ENCODE data around the gene RAB27A. TPM values are rescaled to one million over a fixed set of nuclear protein-coding genes. Genes with fewer than 3 reads are reported as not detected.
A peak's percentile ranks its signal among the peaks of the same experiment; 100 is the strongest.

RAB27A gene
- total and polyA plus RNA-seq, 10 of the 15 experiments (the other 5 are each of a cell fraction or from before 2014, with no cell fraction given): 13.3 to 139 (median 35.2) TPM

- TF ChIP-seq MYB (IDR thresholded peaks at IDR 0.05; ENCODE audit: borderline replicate concordance, low read depth, low read length) (no peak), PAX5 (IDR thresholded peaks at IDR 0.05; ENCODE audit: borderline replicate concordance, low read depth, low read length) (peak; percentile 47; the same call in 1 of the 2 replicates), PBX3 (IDR thresholded peaks at IDR 0.05; ENCODE audit: insufficient replicate concordance, low read depth, low read length) (peak; percentile 7), CTCF (IDR thresholded peaks at IDR 0.05 in 2 of 3, conservative IDR thresholded peaks at IDR 0.05 in 1 of 3; ENCODE audit: control insufficient read depth in 2 of 3, extremely low read depth in 1 of 3, insufficient read depth in 1 of 3, low read depth in 3 of 3, low read length in 3 of 3) (no peak), BACH1 (IDR thresholded peaks at IDR 0.05; ENCODE audit: borderline replicate concordance) (no peak; the same call in 1 of the 2 replicates), SREBF2 (IDR thresholded peaks at IDR 0.05; ENCODE audit: low read length) (no peak), BHLHE40 (IDR thresholded peaks at IDR 0.05; ENCODE audit: borderline replicate concordance in 1 of 2, low read depth in 2 of 2, low read length in 1 of 2) (peak in 1 of 2 experiments; percentile 18; a peak in 1 of 4 replicates), CBX3 (IDR thresholded peaks at IDR 0.05; ENCODE audit: borderline replicate concordance, low read depth) (no peak), MLLT1 (IDR thresholded peaks at IDR 0.05) (peak; percentile 54), RUNX3 (IDR thresholded peaks at IDR 0.05; ENCODE audit: low read length) (peak; percentile 86), EZH2 (IDR thresholded peaks at IDR 0.05; ENCODE audit: borderline replicate concordance, control insufficient read depth, low read depth, low read length) (no peak), HDGF (IDR thresholded peaks at IDR 0.05) (no peak), KAT2A (conservative IDR thresholded peaks at IDR 0.05; ENCODE audit: control insufficient read depth, low read depth, low read length) (no peak), MXI1 (IDR thresholded peaks at IDR 0.05; ENCODE audit: low read depth, low read length) (no peak), SP1 (IDR thresholded peaks at IDR 0.05; ENCODE audit: low read depth, low read length) (no peak), GATAD2B (conservative IDR thresholded peaks at IDR 0.05; ENCODE audit: low read depth) (no peak), TCF12 (IDR thresholded peaks at IDR 0.05; ENCODE audit: low read depth, low read length) (no peak; the same call in 1 of the 2 replicates), E2F4 (IDR thresholded peaks at IDR 0.05; ENCODE audit: low read depth, low read length) (no peak), USF1 (IDR thresholded peaks at IDR 0.05; ENCODE audit: borderline replicate concordance, extremely low read length, insufficient read depth, low read depth, low read length) (no peak), RELA (IDR thresholded peaks at IDR 0.05; ENCODE audit: borderline replicate concordance, partially characterized antibody) (no peak)
Observed at GRCh38 chr15:55279746-55280351, 9.8 kb downstream of the RAB27A start (continued).
